Left lobe of liver (tissue), 2 donors: Measurements from ENCODE around the gene HUNK. TPM values are rescaled to one million over a fixed set of nuclear protein-coding genes. Genes with fewer than 3 reads are reported as not detected.
"Not testable (repeated sequence)": the region's sequence is repeated elsewhere in the genome, so short reads cannot be mapped to it uniquely, and the experiment has no call there.

ENCODE experiments used
- ATAC-seq: fragments of 200-7000 bp; cut with Tn5 transposase; one replicate; pipeline ENCODE4 v1.9.1; 2020; ENCODE audit warnings: mild to moderate bottlenecking, moderate library complexity
- DNase-seq: peaks from one replicate; pipeline ENCODE4 v3.0.0-alpha.2; 2020; ENCODE audit warnings: low spot score
- total RNA-seq: library from RNA; stranded (reverse); gene quantifications from one replicate; pipeline ENCODE4 v1.2.1, GENCODE V29; 2021
- donor health status: DM: no; HTN: no; CAD: no; lungs with moderate emphysema.
- donor health status: DM: no; HTN: yes; CAD: no.

Gene HUNK
- total RNA-seq, 1 donor from 2014 or later = 0.55 TPM

DNA sequence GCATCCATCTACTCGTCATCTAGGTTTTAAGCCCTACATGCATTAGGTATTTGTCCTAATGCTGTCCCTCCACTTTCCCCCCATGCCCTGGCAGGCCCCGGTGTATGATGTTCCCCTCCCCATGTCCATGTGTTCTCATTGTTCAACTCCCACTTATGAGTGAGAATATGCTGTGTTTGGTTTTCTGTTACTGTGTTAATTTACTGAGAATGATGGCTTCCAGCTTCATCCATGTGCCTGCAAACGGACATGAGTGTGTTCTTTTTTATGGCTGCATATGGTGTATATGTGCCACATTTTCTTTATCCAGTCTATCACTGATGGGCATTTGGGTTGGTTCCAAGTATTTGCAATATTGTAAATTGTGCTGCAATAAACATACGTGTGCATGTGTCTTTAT is 165.9 kb downstream of the HUNK start:
- not testable (repeated sequence) for DNase-seq, ATAC-seq

DNA sequence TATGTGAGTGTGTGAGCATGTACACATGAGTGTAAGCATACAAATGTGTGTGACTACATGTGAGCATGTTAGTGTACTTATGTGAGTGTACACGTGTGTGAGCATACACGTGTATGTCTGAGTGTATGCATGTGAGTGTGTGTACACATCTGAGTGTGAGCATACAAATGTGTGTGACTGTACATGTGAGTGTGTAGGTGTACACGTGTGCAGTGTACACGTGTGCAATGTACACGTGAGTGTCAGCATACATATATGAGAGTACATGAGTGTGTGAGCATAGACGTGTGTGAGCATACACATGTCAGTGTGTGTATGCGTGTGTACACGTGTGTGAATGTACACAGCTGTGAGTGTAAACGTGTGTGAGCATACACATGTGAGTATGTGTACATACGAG is 170.6 kb downstream of the HUNK start:
- ATAC-seq = no peak
- no peak for DNase-seq

DNA sequence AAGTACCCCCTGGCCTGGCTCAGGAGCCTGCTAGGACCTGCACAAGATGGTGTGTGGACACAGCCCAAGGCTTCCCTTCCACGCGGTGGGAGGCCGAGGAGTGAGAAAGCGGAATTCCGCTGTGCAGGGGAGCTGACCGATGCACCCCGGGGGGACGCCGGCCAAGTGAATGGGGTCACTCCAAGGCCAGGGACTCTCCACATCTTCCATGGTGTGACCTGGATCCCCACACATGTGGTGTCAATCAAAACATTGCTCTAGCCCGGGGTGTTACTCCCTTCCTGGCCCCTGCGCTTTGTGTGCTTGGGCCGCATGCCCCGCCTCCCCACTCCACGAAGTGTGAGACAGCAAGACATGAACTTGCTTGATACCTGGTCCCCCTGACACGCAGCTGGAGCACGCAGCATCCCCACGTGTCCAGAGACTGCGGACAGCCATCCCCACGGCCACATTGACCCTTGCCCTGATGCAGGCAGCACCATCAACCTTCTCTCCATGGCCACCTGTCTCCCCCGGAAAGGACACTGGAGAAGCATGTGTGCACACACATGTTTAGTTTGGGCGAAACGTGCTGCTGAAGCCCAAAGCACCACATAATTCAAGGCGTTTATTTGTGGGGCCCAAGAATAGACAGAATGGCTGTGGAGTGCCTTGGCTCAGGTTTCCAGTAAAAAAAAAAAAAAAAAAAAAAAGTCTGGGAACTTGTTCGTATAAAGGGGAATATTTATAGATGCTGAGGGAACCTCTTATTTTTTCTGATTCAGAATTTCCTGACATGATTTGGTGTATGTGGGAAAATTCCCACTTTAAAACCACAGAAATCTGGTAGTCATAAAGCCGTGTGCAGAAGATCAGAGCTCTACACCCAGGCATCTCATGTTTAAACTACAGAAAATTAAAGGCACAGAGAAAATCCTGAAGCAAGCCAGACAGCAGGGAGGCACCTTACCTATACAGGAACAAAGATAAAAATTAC is 171.7 kb downstream of the HUNK start:
- DNase-seq = no peak
- ATAC-seq = no peak

DNA sequence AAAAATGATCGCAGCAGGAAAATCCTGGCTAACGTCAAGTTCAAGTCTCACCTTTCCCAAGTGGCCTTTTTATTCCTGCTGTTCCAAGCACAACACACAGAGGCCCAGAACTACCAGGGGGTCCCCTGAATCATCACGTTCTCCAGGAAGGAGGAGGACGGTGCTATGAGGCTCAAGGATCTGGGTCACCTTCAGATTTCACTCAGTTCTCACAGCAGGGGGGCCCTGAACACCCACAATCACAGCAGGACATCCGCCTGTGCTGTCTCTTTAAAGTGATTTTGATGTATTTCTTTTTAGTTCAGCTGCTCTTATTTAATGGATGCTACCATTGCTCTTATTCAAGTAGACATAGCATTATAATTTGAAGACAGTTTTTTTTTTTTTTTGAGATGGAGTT is 173.4 kb downstream of the HUNK start:
- ATAC-seq = no peak
- no peak for DNase-seq

DNA sequence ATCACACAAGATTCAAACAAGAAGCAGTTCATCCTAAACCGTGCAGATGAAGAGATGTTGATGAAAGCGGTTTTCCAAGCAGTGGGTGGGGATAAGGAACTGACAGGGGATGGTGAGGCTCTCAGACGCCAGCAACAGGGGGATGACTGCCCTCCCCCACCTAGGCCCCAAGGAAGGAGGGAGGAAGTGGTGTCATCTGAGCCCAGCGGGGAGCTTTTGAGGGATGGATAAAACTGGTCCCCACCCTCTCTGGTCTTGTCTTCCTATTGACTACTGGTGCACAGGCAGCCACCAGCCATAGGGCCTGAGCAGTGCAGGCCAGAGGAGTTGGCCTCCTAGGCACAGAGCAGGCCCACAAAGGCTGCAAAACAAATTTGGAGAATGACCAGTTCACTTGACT is 175.5 kb downstream of the HUNK start:
- DNase-seq (no peak), ATAC-seq (no peak)

Other genes starting within 250 kb of the HUNK start
- 595 TPM for gene SOD1, start 213.3 kb upstream of the HUNK start, total RNA-seq
- 14.2 TPM for gene SCAF4, start 140.9 kb upstream of the HUNK start, total RNA-seq